ENCODE results near the gene ZNF724. TPM values are rescaled to one million over a fixed set of nuclear protein-coding genes. Genes with fewer than 3 reads are reported as not detected.

ZNF724 gene
- total and polyA plus RNA-seq, 2 of the 13 experiments (the other 11 are each of a cell fraction or from before 2014, with no cell fraction given), result 1.5 to 15.0 TPM

- TF ChIP-seq, protein P1, sequence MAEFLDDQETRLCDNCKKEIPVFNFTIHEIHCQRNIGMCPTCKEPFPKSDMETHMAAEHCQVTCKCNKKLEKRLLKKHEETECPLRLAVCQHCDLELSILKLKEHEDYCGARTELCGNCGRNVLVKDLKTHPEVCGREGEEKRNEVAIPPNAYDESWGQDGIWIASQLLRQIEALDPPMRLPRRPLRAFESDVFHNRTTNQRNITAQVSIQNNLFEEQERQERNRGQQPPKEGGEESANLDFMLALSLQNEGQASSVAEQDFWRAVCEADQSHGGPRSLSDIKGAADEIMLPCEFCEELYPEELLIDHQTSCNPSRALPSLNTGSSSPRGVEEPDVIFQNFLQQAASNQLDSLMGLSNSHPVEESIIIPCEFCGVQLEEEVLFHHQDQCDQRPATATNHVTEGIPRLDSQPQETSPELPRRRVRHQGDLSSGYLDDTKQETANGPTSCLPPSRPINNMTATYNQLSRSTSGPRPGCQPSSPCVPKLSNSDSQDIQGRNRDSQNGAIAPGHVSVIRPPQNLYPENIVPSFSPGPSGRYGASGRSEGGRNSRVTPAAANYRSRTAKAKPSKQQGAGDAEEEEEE (CRISPR knock-in tag; IDR thresholded peaks at IDR 0.05; ENCODE audit: borderline replicate concordance), result no peak
- TF ChIP-seq HHEX (CRISPR knock-in tag; IDR thresholded peaks at IDR 0.05), result no peak
- no peak; the same call in 1 of the 2 replicates for TF ChIP-seq ZNF256 (CRISPR knock-in tag; conservative IDR thresholded peaks at IDR 0.05)
- TF ChIP-seq GLI4 (CRISPR knock-in tag; IDR thresholded peaks at IDR 0.05; ENCODE audit: borderline replicate concordance), result no peak
- TF ChIP-seq PPARG (CRISPR knock-in tag; conservative IDR thresholded peaks at IDR 0.05), result no peak
- TF ChIP-seq, protein P2, sequence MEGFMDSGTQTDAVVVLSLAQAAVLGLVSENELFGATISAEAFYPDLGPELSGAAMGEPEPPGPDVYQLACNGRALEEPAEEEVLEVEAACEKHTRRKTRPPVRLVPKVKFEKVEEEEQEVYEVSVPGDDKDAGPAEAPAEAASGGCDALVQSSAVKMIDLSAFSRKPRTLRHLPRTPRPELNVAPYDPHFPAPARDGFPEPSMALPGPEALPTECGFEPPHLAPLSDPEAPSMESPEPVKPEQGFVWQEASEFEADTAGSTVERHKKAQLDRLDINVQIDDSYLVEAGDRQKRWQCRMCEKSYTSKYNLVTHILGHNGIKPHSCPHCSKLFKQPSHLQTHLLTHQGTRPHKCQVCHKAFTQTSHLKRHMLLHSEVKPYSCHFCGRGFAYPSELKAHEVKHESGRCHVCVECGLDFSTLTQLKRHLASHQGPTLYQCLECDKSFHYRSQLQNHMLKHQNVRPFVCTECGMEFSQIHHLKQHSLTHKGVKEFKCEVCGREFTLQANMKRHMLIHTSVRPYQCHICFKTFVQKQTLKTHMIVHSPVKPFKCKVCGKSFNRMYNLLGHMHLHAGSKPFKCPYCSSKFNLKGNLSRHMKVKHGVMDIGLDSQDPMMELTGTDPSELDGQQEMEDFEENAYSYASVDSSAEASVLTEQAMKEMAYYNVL (CRISPR knock-in tag; IDR thresholded peaks at IDR 0.05; ENCODE audit: borderline replicate concordance), result no peak
- no peak for TF ChIP-seq ZNF839 (CRISPR knock-in tag; IDR thresholded peaks at IDR 0.05; ENCODE audit: borderline replicate concordance)
- no peak for TF ChIP-seq HDAC2 (CRISPR knock-in tag; IDR thresholded peaks at IDR 0.05)
- TF ChIP-seq ZBED4 (CRISPR knock-in tag; IDR thresholded peaks at IDR 0.05; ENCODE audit: borderline replicate concordance), result no peak
- TF ChIP-seq ZNF614 (CRISPR knock-in tag; IDR thresholded peaks at IDR 0.05; ENCODE audit: borderline replicate concordance), result no peak
- no peak for TF ChIP-seq NFE2L2 (IDR thresholded peaks at IDR 0.05; ENCODE audit: low read length)
- TF ChIP-seq ZNF24 (IDR thresholded peaks at IDR 0.05), result no peak
- peak; percentile 52; the same call in 1 of the 2 replicates for TF ChIP-seq ZNF205 (CRISPR knock-in tag; IDR thresholded peaks at IDR 0.05)
- no peak for TF ChIP-seq KLF11 (CRISPR knock-in tag; IDR thresholded peaks at IDR 0.05)
- TF ChIP-seq ZNF207 (IDR thresholded peaks at IDR 0.05; ENCODE audit: borderline replicate concordance), result no peak
- TF ChIP-seq, protein P3, sequence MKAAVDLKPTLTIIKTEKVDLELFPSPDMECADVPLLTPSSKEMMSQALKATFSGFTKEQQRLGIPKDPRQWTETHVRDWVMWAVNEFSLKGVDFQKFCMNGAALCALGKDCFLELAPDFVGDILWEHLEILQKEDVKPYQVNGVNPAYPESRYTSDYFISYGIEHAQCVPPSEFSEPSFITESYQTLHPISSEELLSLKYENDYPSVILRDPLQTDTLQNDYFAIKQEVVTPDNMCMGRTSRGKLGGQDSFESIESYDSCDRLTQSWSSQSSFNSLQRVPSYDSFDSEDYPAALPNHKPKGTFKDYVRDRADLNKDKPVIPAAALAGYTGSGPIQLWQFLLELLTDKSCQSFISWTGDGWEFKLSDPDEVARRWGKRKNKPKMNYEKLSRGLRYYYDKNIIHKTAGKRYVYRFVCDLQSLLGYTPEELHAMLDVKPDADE (CRISPR knock-in tag; IDR thresholded peaks at IDR 0.05), result no peak
- no peak for TF ChIP-seq NCOA1 (CRISPR knock-in tag; IDR thresholded peaks at IDR 0.05)
- no peak for TF ChIP-seq ZNF644 (CRISPR knock-in tag; IDR thresholded peaks at IDR 0.05; ENCODE audit: low read depth)
- no peak for TF ChIP-seq ETV6 (CRISPR knock-in tag; conservative IDR thresholded peaks at IDR 0.05)
- TF ChIP-seq, protein P4, sequence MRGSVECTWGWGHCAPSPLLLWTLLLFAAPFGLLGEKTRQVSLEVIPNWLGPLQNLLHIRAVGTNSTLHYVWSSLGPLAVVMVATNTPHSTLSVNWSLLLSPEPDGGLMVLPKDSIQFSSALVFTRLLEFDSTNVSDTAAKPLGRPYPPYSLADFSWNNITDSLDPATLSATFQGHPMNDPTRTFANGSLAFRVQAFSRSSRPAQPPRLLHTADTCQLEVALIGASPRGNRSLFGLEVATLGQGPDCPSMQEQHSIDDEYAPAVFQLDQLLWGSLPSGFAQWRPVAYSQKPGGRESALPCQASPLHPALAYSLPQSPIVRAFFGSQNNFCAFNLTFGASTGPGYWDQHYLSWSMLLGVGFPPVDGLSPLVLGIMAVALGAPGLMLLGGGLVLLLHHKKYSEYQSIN (CRISPR knock-in tag; IDR thresholded peaks at IDR 0.05; ENCODE audit: borderline replicate concordance), result no peak
- no peak for TF ChIP-seq JUNB (CRISPR knock-in tag; IDR thresholded peaks at IDR 0.05; ENCODE audit: borderline replicate concordance)
These were observed 23.6 kb upstream of the ZNF724 start (continued) for GRCh38 chr19:23273590-23274412.
